ENCODE results near the gene LPCAT1.

Gene LPCAT1

DNA sequence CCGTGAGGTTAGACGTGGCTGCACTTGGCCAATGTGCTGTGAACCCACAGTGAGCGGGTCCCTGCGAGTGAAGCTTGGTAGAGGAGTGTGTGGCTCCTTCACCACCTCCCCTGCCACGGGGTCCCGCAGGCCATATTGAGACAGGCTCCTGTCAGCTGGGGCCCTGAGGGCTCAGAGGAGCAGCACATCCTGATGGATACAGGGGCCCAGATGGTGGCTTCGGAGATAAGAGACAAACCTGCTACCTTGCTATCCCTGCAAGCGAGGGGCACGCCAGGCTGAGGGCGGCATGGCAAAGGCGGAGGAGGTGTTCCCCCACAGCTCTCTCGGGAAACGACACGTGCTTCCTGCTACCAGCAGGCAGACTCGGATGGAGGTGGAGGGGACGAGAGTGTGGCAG lies 111.6 kb downstream of the LPCAT1 start:
- H3K4me3 ChIP-seq (replicated peaks in 1 of 2; ENCODE audit: low read depth in 2 of 2, low read length in 2 of 2) = no peak overlapping the region
- TF ChIP-seq, protein P1, sequence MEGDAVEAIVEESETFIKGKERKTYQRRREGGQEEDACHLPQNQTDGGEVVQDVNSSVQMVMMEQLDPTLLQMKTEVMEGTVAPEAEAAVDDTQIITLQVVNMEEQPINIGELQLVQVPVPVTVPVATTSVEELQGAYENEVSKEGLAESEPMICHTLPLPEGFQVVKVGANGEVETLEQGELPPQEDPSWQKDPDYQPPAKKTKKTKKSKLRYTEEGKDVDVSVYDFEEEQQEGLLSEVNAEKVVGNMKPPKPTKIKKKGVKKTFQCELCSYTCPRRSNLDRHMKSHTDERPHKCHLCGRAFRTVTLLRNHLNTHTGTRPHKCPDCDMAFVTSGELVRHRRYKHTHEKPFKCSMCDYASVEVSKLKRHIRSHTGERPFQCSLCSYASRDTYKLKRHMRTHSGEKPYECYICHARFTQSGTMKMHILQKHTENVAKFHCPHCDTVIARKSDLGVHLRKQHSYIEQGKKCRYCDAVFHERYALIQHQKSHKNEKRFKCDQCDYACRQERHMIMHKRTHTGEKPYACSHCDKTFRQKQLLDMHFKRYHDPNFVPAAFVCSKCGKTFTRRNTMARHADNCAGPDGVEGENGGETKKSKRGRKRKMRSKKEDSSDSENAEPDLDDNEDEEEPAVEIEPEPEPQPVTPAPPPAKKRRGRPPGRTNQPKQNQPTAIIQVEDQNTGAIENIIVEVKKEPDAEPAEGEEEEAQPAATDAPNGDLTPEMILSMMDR (IDR thresholded peaks at IDR 0.05; ENCODE audit: low read depth, low read length) = no peak
- no peak for DNase-seq (ENCODE audit: low read depth in 2 of 2)
